H1 (cell line): Measurements from ENCODE around the gene LRFN3. TPM values are rescaled to one million over a fixed set of nuclear protein-coding genes. Genes with fewer than 3 reads are reported as not detected.

ENCODE experiments used
- CTCF ChIA-PET: fragments of 300-600 bp; sonication (Branson Sonifier 250); formaldehyde crosslinking; loops from one replicate; lab custom pipeline; 2021; ENCODE audit not compliant: partially characterized antibody; lab: Charles Lee
- POLR2A ChIA-PET: fragments of 300-600 bp; sonication (Branson Sonifier 250); formaldehyde crosslinking; loops from one replicate; lab custom pipeline; 2021; ENCODE audit warnings: inconsistent platforms; ENCODE audit not compliant: partially characterized antibody; lab: Charles Lee
- DNase-seq, 2 experiments: peaks; one replicate each; pipeline versions ENCODE4 v3.0.0 to v3.0.0-alpha.2; 2010 to 2022; ENCODE audit warnings: low spot score in 2 of 2, low read depth in 1 of 2, mixed read lengths in 1 of 2
- FAIRE-seq: peaks from 2 replicates; lab custom pipeline; 2011; peaks lifted over from hg19 to GRCh38; lab: Jason Lieb, UNC
- H2AFZ ChIP-seq: 2 replicates; pipeline ENCODE4 v1.8.1; 2012; ENCODE audit warnings: low read length, inconsistent platforms
- H2AK5ac ChIP-seq: 2 replicates; pipeline ENCODE4 v1.6.1; 2013; ENCODE audit warnings: low read depth, low read length
- H2BK120ac ChIP-seq: replicated peaks from 2 replicates; pipeline ENCODE3; 2013; ENCODE audit warnings: low read depth, low read length, inconsistent platforms
- H2BK12ac ChIP-seq: 2 replicates; pipeline ENCODE4 v1.6.1; 2013; ENCODE audit warnings: low read depth, low read length
- H2BK15ac ChIP-seq: 2 replicates; pipeline ENCODE4 v1.6.1; 2013; ENCODE audit warnings: low read length
- H2BK20ac ChIP-seq: 2 replicates; pipeline ENCODE4 v1.6.1; 2013; ENCODE audit warnings: low read length
- H2BK5ac ChIP-seq: 2 replicates; pipeline ENCODE4 v1.6.1; 2013; ENCODE audit warnings: low read depth, low read length
- H3K14ac ChIP-seq: 2 replicates; pipeline ENCODE4 v1.6.1; 2013; ENCODE audit warnings: inconsistent platforms; ENCODE audit not compliant: insufficient read length
- H3K18ac ChIP-seq: 2 replicates; pipeline ENCODE4 v1.6.1; 2013; ENCODE audit warnings: low read length; ENCODE audit errors: extremely low read depth
- H3K23ac ChIP-seq: 2 replicates; pipeline ENCODE4 v1.6.1; 2013; ENCODE audit warnings: inconsistent platforms; ENCODE audit not compliant: insufficient read length
- H3K23me2 ChIP-seq: 2 replicates; pipeline ENCODE4 v1.6.1; 2013; ENCODE audit warnings: low read depth, low read length
- H3K27ac ChIP-seq: 2 replicates; pipeline ENCODE4 v1.6.1; 2011; ENCODE audit warnings: low read depth, low read length, inconsistent platforms
- H3K27me3 ChIP-seq, 4 experiments: replicated peaks in 1 of 4; 1 replicate in 1 of 4; 2 replicates in 3 of 4; pipeline versions ENCODE4 v1.6.1 to v1.8.1; 2011 to 2013; ENCODE audit warnings: low read length in 3 of 4, mild to moderate bottlenecking in 3 of 4, inconsistent platforms in 2 of 4, mixed read lengths in 2 of 4, moderate library complexity in 1 of 4; ENCODE audit not compliant: control insufficient read depth in 3 of 4, insufficient read depth in 3 of 4; ENCODE audit errors: extremely low read depth in 1 of 4
- H3K36me3 ChIP-seq, 4 experiments: 2 replicates each; pipeline versions ENCODE4 v1.6.1 to v1.8.1; 2011 to 2013; ENCODE audit warnings: mild to moderate bottlenecking in 4 of 4, low read length in 3 of 4, moderate library complexity in 2 of 4, control low read depth in 1 of 4, inconsistent platforms in 1 of 4; ENCODE audit not compliant: insufficient read depth in 4 of 4, control insufficient read depth in 2 of 4
- H3K4ac ChIP-seq: replicated peaks from 2 replicates; pipeline ENCODE3; 2013; ENCODE audit warnings: low read length, low read depth, mixed read lengths, inconsistent platforms; ENCODE audit not compliant: insufficient read length
- H3K4me1 ChIP-seq, 4 experiments: replicated peaks in 1 of 4; 1 replicate in 1 of 4; 2 replicates in 3 of 4; pipeline versions ENCODE4 v1.6.1 to v1.8.1; 2011 to 2013; ENCODE audit warnings: low read length in 3 of 4, inconsistent platforms in 2 of 4, mixed read lengths in 1 of 4; ENCODE audit not compliant: insufficient read depth in 4 of 4, control insufficient read depth in 3 of 4
- H3K4me2 ChIP-seq, 2 experiments: 2 replicates each; pipeline versions ENCODE4 v1.6.1 to v1.8.1; 2011 to 2013; ENCODE audit warnings: low read depth in 2 of 2, low read length in 2 of 2, control low read depth in 1 of 2, inconsistent platforms in 1 of 2, mild to moderate bottlenecking in 1 of 2; ENCODE audit not compliant: insufficient read depth in 1 of 2
- H3K4me3 ChIP-seq, 4 experiments: fragments of 200-600, 300-600 bp in 1 of 4; sonication (generic), shearing (Covaris generic), sonication (Bioruptor Twin) in 1 of 4; 2 replicates each; pipeline versions ENCODE4 v1.5.1 to v1.8.1; 2011 to 2016; ENCODE audit warnings: low read length in 4 of 4, low read depth in 3 of 4, control low read depth in 2 of 4, inconsistent platforms in 2 of 4, mild to moderate bottlenecking in 2 of 4, mixed read lengths in 1 of 4, moderate library complexity in 1 of 4; ENCODE audit not compliant: insufficient read depth in 2 of 4; ENCODE audit errors: extremely low read depth in 1 of 4
- H3K56ac ChIP-seq: replicated peaks from 2 replicates; pipeline ENCODE3; 2013; ENCODE audit warnings: low read depth, mild to moderate bottlenecking, mixed read lengths, low read length, inconsistent platforms; ENCODE audit not compliant: insufficient read length
- H3K79me1 ChIP-seq: 2 replicates; pipeline ENCODE4 v1.6.1; 2013; ENCODE audit warnings: low read depth, low read length, control low read depth
- H3K79me2 ChIP-seq, 2 experiments: 2 replicates each; pipeline versions ENCODE4 v1.6.1 to v1.8.1; 2012 to 2013; ENCODE audit warnings: low read length in 2 of 2, mild to moderate bottlenecking in 2 of 2, inconsistent platforms in 1 of 2; ENCODE audit not compliant: insufficient read depth in 2 of 2, control insufficient read depth in 1 of 2
- H3K9ac ChIP-seq, 4 experiments: replicated peaks in 1 of 4; 1 replicate in 1 of 4; 2 replicates in 3 of 4; pipeline versions ENCODE4 v1.6.1 to v1.8.1; 2011 to 2013; ENCODE audit warnings: low read depth in 3 of 4, low read length in 3 of 4, control low read depth in 2 of 4, mild to moderate bottlenecking in 2 of 4, moderate library complexity in 2 of 4, inconsistent platforms in 1 of 4; ENCODE audit errors: extremely low read depth in 1 of 4
- H3K9me3 ChIP-seq, 2 experiments: 2 replicates each; pipeline versions ENCODE4 v1.6.1 to v1.8.1; 2012 to 2013; ENCODE audit warnings: mild to moderate bottlenecking in 2 of 2, moderate library complexity in 2 of 2, control low read depth in 1 of 2, inconsistent platforms in 1 of 2, low read depth in 1 of 2, low read length in 1 of 2, mixed read lengths in 1 of 2; ENCODE audit not compliant: insufficient read depth in 2 of 2
- H4K20me1 ChIP-seq, 2 experiments: replicated peaks in 1 of 2; 2 replicates each; pipeline versions ENCODE3 to v1.8.1; 2011 to 2013; ENCODE audit warnings: inconsistent platforms in 2 of 2, low read length in 2 of 2, mild to moderate bottlenecking in 1 of 2; ENCODE audit not compliant: insufficient read depth in 2 of 2, control insufficient read depth in 1 of 2
- H4K5ac ChIP-seq: 2 replicates; pipeline ENCODE4 v1.6.1; 2013; ENCODE audit warnings: low read length, low read depth, mixed read lengths, inconsistent platforms; ENCODE audit not compliant: insufficient read length
- H4K8ac ChIP-seq: 2 replicates; pipeline ENCODE4 v1.8.0; 2013; ENCODE audit warnings: mild to moderate bottlenecking, moderate library complexity, low read length, inconsistent platforms; ENCODE audit not compliant: insufficient read depth; ENCODE audit errors: extremely low read depth
- H4K91ac ChIP-seq: replicated peaks from 2 replicates; pipeline ENCODE3; 2013; ENCODE audit warnings: low read length, mixed read lengths, inconsistent platforms; ENCODE audit not compliant: insufficient read length
- ATF2 ChIP-seq: IDR thresholded peaks from 2 replicates; pipeline ENCODE4 v1.6.1; 2012; ENCODE audit warnings: low read length, inconsistent platforms
- FOSL1 ChIP-seq: IDR thresholded peaks from 2 replicates; pipeline ENCODE4 v1.6.1; 2011; ENCODE audit warnings: mild to moderate bottlenecking, low read depth, low read length, moderate library complexity; ENCODE audit not compliant: insufficient read depth
- GTF2F1 ChIP-seq: IDR thresholded peaks from 2 replicates; pipeline ENCODE4 v1.6.1; 2012; ENCODE audit warnings: low read depth, low read length, improper control_type of control experiment, borderline replicate concordance
- MAFK ChIP-seq: IDR thresholded peaks from 2 replicates; pipeline ENCODE4 v1.6.1; 2012; ENCODE audit warnings: low read depth, mild to moderate bottlenecking, improper control_type of control experiment, low read length
- RNF2 ChIP-seq: fragments of 200-900, 300-1000 bp; sonication (generic); IDR thresholded peaks from 2 replicates; pipeline ENCODE4 v1.7.1; 2016; ENCODE audit warnings: borderline replicate concordance, low read depth, mild to moderate bottlenecking, antibody characterized with exemption, low read length; ENCODE audit not compliant: poor library complexity, severe bottlenecking; ENCODE audit errors: missing control alignments
- SRF ChIP-seq: IDR thresholded peaks from 2 replicates; pipeline ENCODE4 v1.6.1; 2011; ENCODE audit warnings: mild to moderate bottlenecking, low read depth, low read length, moderate library complexity
- TAF1 ChIP-seq: IDR thresholded peaks from 2 replicates; pipeline ENCODE4 v1.6.1; 2011; ENCODE audit warnings: mild to moderate bottlenecking, low read depth, low read length
- WGBS, 2 experiments: shearing (Covaris generic) in 1 of 2; methylation state at CpG; one replicate each; pipeline versions ENCODE4 v1.1.6 to v1.1.7; 2013 to 2015; ENCODE audit warnings: low lambda C conversion rate in 2 of 2, mixed read lengths in 2 of 2, inconsistent platforms in 1 of 2, low coverage in 1 of 2, missing lambda C conversion rate in 1 of 2; ENCODE audit not compliant: insufficient replicate concordance in 2 of 2, insufficient coverage in 1 of 2, insufficient read length in 1 of 2; ENCODE audit errors: extremely low coverage in 1 of 2, missing lambda C conversion rate in 1 of 2; 5-methylcytosine and 5-hydroxymethylcytosine counted together
- polyA plus RNA-seq, 7 experiments: library from polyadenylated mRNA; depleted of rRNA in 3 of 7; stranded (reverse) in 5 of 7; unstranded in 2 of 7; fragments of >200 nt in 5 of 7; fragments of 200-250 nt in 2 of 7; gene quantifications; 1 replicate in 5 of 7; 2 replicates in 1 of 7; 4 replicates in 1 of 7; pipeline versions ENCODE4 v1.2.1 to v1.2.3, GENCODE V29; 2011 to 2013; ENCODE audit warnings: missing spikeins in 2 of 7, mixed read lengths in 2 of 7
- total RNA-seq: library from RNA; stranded (reverse); fragmentation: NEBNext Ultra II Directional; extraction: Animal tissue kit (Norgen Biotek cat#: 25700); gene quantifications from 2 replicates; pipeline ENCODE4 v1.2.1, GENCODE V29; 2021

LRFN3 gene
- total and polyA plus RNA-seq, 2 of the 8 experiments (the other 6 are each of a cell fraction or from before 2014, with no cell fraction given) = 4.6 to 16.8 TPM

GRCh38 chr19:35890113-35890650, 46.0 kb upstream of the LRFN3 start:
- POLR2A ChIA-PET = interaction anchor here (1.1 kb wide), 1 partner anchor 171 kb away, joined by 3 read pairs; no protein-coding TSS in a partner anchor
- WGBS, 2 experiments = 93% methylated on average over 11 of the region's 13 CpGs; no CpG with 5 or more reads in 1 of the 2 experiments
- TF ChIP-seq RNF2 = no peak
- TF ChIP-seq SRF = no peak
- no peak for TF ChIP-seq FOSL1
- no peak for TF ChIP-seq GTF2F1
- no peak for TF ChIP-seq MAFK
- TF ChIP-seq TAF1 = no peak
- TF ChIP-seq ATF2 = no peak

More at GRCh38 chr19:35890113-35890650, 46.0 kb upstream of the LRFN3 start:
- Histone ChIP-seq H3K18ac (no peak overlapping the region), H2BK5ac (no peak overlapping the region), H3K36me3 (peaks cover 14 to 41% (median 26%) of the 10 kb centered on the region in 4 experiments), H2AK5ac (no peak overlapping the region), H3K23me2 (no peaks in the 10 kb centered on the region), H3K79me1 (no peaks in the 10 kb centered on the region), H4K91ac (no peak overlapping the region), H4K5ac (no peak overlapping the region), H3K4me3 (no peak overlapping the region), H3K27ac (no peak overlapping the region), H4K8ac (no peak overlapping the region), H3K56ac (no peak overlapping the region), H4K20me1 (peaks cover 0 to 5% of the 10 kb centered on the region in 2 experiments), H3K4me1 (no peaks in the 10 kb centered on the region), H3K79me2 (no peaks in the 10 kb centered on the region), H3K4ac (no peak overlapping the region), H3K23ac (no peak overlapping the region), H3K9me3 (no peaks in the 10 kb centered on the region), H3K27me3 (no peaks in the 10 kb centered on the region), H2BK15ac (no peak overlapping the region), H2BK20ac (no peak overlapping the region), H3K9ac (no peak overlapping the region), H2BK120ac (no peak overlapping the region), H2AFZ (no peak overlapping the region), H2BK12ac (no peak overlapping the region), H3K14ac (no peak overlapping the region), H3K4me2 (no peak overlapping the region)
- no peak for FAIRE-seq
- DNase-seq = no peak
- CTCF ChIA-PET = interaction anchor here (0.6 to 1.5 kb wide), 3 partner anchors 28 to 108 kb away, joined by 3 read pairs; no protein-coding TSS in a partner anchor
